Hippocampal formation (tissue), 2 donors: ENCODE data around the gene FADS6.

Experiments
- DNase-seq, 2 donors: peaks; one replicate each; lab custom pipeline; 2025; lab: John Stamatoyannopoulos, UW

The FADS6 gene

DNA sequence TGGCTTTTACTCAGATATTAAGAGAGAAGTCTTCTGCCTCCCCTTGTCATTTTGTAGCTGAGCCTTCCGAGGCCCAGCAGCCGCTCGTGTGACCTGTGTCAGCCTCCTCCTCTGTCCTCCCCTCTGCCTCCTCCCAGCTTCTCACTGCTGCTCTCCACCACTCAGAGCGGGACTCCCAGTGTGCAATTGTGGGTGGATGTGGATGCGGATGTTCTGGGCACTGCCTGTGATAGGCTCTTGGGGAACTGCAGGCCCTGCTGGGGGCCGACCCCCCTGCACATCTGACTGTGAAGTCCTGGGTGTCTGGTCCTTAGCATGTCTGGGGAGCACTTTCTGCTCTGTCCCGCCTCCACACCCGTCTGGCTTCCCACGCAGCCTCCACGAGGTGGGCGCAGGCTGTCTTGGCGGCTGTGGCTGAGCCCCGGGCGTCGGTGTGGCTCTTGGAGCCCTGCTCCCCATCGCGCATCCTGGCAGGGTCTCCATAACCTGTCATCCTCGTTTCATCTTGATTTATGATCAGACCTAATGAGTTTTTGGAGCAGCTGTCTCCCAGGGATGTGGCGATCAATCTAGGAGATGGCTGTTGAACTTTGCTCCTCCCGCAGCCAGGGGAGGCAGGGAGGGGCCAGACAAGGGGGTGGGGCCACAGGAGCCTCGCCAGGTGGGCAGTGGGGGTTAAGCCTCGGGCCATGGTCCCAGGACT, 61.8 kb downstream of the FADS6 start:
- no peak for DNase-seq

- DNase-seq = no peak
Observed at GRCh38 chr17:74830861-74831260, 62.6 kb downstream of the FADS6 start.

DNA sequence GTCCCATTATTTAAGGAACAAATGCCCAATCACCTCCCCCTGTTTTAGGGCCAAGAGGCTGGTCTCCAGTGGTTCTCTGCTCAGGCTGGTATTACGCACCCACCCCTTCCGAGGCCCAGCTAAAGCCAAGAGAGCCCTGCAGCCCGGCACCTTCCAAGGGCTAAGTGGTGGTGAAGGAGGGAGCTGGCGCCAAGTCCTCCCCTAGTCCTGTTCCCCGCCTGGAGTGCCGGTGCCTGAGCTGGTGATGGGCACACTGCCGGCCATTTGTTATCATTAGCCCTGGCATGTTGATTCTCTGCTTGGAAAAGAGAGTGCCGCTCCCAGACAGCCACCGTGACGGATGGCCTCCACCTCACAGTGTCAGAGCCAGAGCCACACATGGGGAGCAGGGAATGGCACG, 65.6 kb downstream of the FADS6 start:
- no peak for DNase-seq
